ENCODE results near the gene TPRG1L. TPM values are rescaled to one million over a fixed set of nuclear protein-coding genes. Genes with fewer than 3 reads are reported as not detected.
A peak's percentile ranks its signal among the peaks of the same experiment; 100 is the strongest.

The TPRG1L gene
- total and polyA plus RNA-seq, 10 of the 15 experiments (the other 5 are each of a cell fraction or from before 2014, with no cell fraction given): 1.5 to 16.5 (median 8.0) TPM

DNA sequence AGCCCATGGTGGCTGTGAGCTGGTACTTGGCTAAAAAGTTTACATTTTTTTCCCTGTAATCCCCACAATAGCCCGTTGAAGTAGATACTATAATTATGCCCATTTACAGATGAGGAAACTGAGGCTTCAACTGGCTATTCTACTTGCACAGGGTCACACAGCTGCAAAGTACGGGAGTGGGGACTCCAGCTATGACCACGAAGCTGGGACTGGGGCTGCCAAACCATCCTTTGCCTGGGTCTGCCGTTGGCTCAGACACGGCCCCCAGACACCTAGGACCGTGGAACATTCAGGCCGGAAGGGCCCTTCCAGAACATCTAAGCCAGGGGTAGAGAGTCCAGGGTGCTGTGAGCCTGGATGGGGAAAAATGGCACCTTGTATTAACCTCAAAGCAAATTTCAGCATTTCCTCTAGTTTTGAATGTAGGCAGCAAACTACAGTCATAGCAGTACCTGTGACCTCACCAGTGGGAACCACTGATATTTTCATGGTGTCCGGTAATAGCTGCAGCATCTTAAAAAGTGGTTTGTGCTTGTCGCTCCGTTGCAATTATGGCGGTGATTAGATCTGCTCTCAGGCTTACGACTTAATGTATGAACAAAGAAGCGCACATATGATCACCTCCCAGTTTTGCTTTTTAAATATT lies 31.8 kb downstream of the TPRG1L start:
- in situ Hi-C loops (cut with MboI): no loop called here
- ChIA-PET RAD21 (ENCODE audit: unreplicated experiment) (interaction anchor here (0.7 to 6.3 kb wide), 4 partner anchors 9 to 139 kb away, joined by 3 to 117 read pairs (median 60); no protein-coding TSS in a partner anchor), POLR2A (interaction anchor here (0.6 to 11.3 kb wide), 4 partner anchors 10 to 1130 kb away, joined by 4 to 184 read pairs (median 57); partner anchors contain the start of gene PANK4), SMC1A (ENCODE audit: uncharacterized antibody, unreplicated experiment) (interaction anchor here (0.8 to 7.7 kb wide), 7 partner anchors 10 to 141 kb away, joined by 3 to 117 read pairs (median 3); no protein-coding TSS in a partner anchor), CTCF (interaction anchor here (1.1 to 7.7 kb wide), 6 partner anchors 8 to 64 kb away, joined by 4 to 91 read pairs (median 12); no protein-coding TSS in a partner anchor)
- H3K4me2 ChIP-seq (ENCODE audit: control insufficient read depth, insufficient read depth): peak overlapping the region; percentile 76
- no peaks in the 10 kb centered on the region for H3K27me3 ChIP-seq (replicated peaks in 1 of 2; ENCODE audit: control insufficient read depth in 2 of 2, insufficient read depth in 2 of 2, low read length in 1 of 2)
- no TSS peak for BruUV-seq (replicated peaks)
- peaks cover 0 to 2% of the 10 kb centered on the region in 2 experiments; a peak in 2 of 4 replicates for H3K36me3 ChIP-seq (ENCODE audit: control insufficient read depth in 2 of 2, insufficient read depth in 2 of 2, low read length in 1 of 2)
- DNase-seq (ENCODE audit: low read depth, low spot score): peak; percentile 92
- H3K27ac ChIP-seq (ENCODE audit: control insufficient read depth, insufficient read depth): peak overlapping the region; percentile 93
- intact Hi-C loops (cut with micrococcal nuclease; ENCODE audit: unreplicated experiment): loop anchor here (1.0 kb wide), 2 partner anchors 10 to 21 kb away; no protein-coding TSS in a partner anchor
- H3K4me3 ChIP-seq: peak overlapping the region; percentile 66
- WGBS (ENCODE audit: insufficient coverage, insufficient replicate concordance, low lambda C conversion rate, missing lambda C conversion rate): under 1% methylated on average over 13 of the region's 13 CpGs
- no peaks in the 10 kb centered on the region for H4K20me1 ChIP-seq (ENCODE audit: control insufficient read depth, insufficient read depth)
- peak overlapping the region; percentile 65 for H3K9ac ChIP-seq (ENCODE audit: control insufficient read depth, insufficient read depth, low read length)
- FAIRE-seq: peak; percentile 92
- H3K9me3 ChIP-seq (replicated peaks; ENCODE audit: control insufficient read depth, insufficient read depth, low read length): no peaks in the 10 kb centered on the region
- peaks cover 94% of the 10 kb centered on the region for H3K79me2 ChIP-seq (ENCODE audit: control insufficient read depth, insufficient read depth, low read length)
- peaks cover 48% of the 10 kb centered on the region for H3K4me1 ChIP-seq (ENCODE audit: control insufficient read depth, insufficient read depth, low read length)
- no peak overlapping the region for H2AFZ ChIP-seq (ENCODE audit: control insufficient read depth, low read depth, low read length)
- ATAC-seq: peak; percentile 64
- TF ChIP-seq RAD51 (IDR thresholded peaks at IDR 0.05): no peak; the same call in 1 of the 2 replicates
- TF ChIP-seq SKIL (IDR thresholded peaks at IDR 0.05; ENCODE audit: low read depth, poor library complexity, severe bottlenecking): peak; percentile 86
- no peak for TF ChIP-seq RBBP5 (conservative IDR thresholded peaks at IDR 0.05)
- peak; percentile 91 for TF ChIP-seq CBFB (IDR thresholded peaks at IDR 0.05; ENCODE audit: low read depth)
- 0 out of 2 replicates have a peak, but pooled peaks have one; percentile 65 for TF ChIP-seq RCOR1 (conservative IDR thresholded peaks at IDR 0.05; ENCODE audit: low read depth, low read length)
- no peak for TF ChIP-seq BRCA1 (IDR thresholded peaks at IDR 0.05; ENCODE audit: low read depth, low read length)
- no peak for TF ChIP-seq CBX5 (IDR thresholded peaks at IDR 0.05; ENCODE audit: low read depth)
- TF ChIP-seq, protein P1, sequence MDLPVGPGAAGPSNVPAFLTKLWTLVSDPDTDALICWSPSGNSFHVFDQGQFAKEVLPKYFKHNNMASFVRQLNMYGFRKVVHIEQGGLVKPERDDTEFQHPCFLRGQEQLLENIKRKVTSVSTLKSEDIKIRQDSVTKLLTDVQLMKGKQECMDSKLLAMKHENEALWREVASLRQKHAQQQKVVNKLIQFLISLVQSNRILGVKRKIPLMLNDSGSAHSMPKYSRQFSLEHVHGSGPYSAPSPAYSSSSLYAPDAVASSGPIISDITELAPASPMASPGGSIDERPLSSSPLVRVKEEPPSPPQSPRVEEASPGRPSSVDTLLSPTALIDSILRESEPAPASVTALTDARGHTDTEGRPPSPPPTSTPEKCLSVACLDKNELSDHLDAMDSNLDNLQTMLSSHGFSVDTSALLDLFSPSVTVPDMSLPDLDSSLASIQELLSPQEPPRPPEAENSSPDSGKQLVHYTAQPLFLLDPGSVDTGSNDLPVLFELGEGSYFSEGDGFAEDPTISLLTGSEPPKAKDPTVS (IDR thresholded peaks at IDR 0.05; ENCODE audit: low read depth, low read length): no peak
- TF ChIP-seq GATAD2B (conservative IDR thresholded peaks at IDR 0.05; ENCODE audit: low read depth): peak; percentile 55; the same call in 1 of the 2 replicates
- TF ChIP-seq MXI1 (IDR thresholded peaks at IDR 0.05; ENCODE audit: low read depth, low read length): peak; percentile 47; the same call in 1 of the 2 replicates
- no peak for TF ChIP-seq YBX1 (IDR thresholded peaks at IDR 0.05)
- TF ChIP-seq ZNF207 (IDR thresholded peaks at IDR 0.05; ENCODE audit: borderline replicate concordance): no peak
- peak; percentile 67 for TF ChIP-seq CUX1 (IDR thresholded peaks at IDR 0.05; ENCODE audit: insufficient replicate concordance, low read depth, low read length)
- TF ChIP-seq NFYB (IDR thresholded peaks at IDR 0.05; ENCODE audit: insufficient read depth, low read depth, low read length): no peak

Measured in GM12878 (cell line).